Smooth muscle cell (in vitro differentiated cells): ENCODE results near the gene ZNF678. TPM values are rescaled to one million over a fixed set of nuclear protein-coding genes. Genes with fewer than 3 reads are reported as not detected.
"Not testable (repeated sequence)": the region's sequence is repeated elsewhere in the genome, so short reads cannot be mapped to it uniquely, and the experiment has no call there.

Experiments used
- DNase-seq: peaks from one replicate; lab custom pipeline; 2025; ENCODE audit not compliant: unreplicated experiment; lab: John Stamatoyannopoulos, UW
- H2AFZ ChIP-seq: fragments of 200-600 bp; sonication (generic); 2 replicates; pipeline ENCODE4 v1.6.0; 2016; ENCODE audit warnings: antibody characterized with exemption, low read depth, mild to moderate bottlenecking
- H3F3A ChIP-seq: fragments of 200-600 bp; sonication (generic); 2 replicates; pipeline ENCODE4 v1.6.0; 2017; ENCODE audit warnings: antibody characterized with exemption, low read depth
- H3K27ac ChIP-seq: fragments of 200-600 bp; sonication (generic); 2 replicates; pipeline ENCODE4 v1.5.1; 2016; ENCODE audit warnings: low read depth, mild to moderate bottlenecking
- H3K27me3 ChIP-seq: fragments of 200-600 bp; sonication (generic); 2 replicates; pipeline ENCODE4 v1.6.1; 2016; ENCODE audit warnings: low read depth, mild to moderate bottlenecking
- H3K36me3 ChIP-seq: fragments of 200-600 bp; sonication (generic); 2 replicates; pipeline ENCODE4 v1.5.1; 2016; ENCODE audit warnings: low read depth
- H3K4me1 ChIP-seq: fragments of 200-600 bp; sonication (generic); 2 replicates; pipeline ENCODE4 v1.5.1; 2016; ENCODE audit warnings: low read depth
- H3K4me2 ChIP-seq: fragments of 200-600 bp; sonication (generic); 2 replicates; pipeline ENCODE4 v1.6.0; 2016; ENCODE audit warnings: mild to moderate bottlenecking
- H3K4me3 ChIP-seq: fragments of 200-600 bp; sonication (generic); 2 replicates; pipeline ENCODE4 v1.5.1; 2016; ENCODE audit warnings: mild to moderate bottlenecking
- H3K79me2 ChIP-seq: fragments of 200-600 bp; sonication (generic); 2 replicates; pipeline ENCODE4 v1.6.0; 2016; ENCODE audit warnings: low read depth, mild to moderate bottlenecking
- H3K9ac ChIP-seq: fragments of 200-600 bp; sonication (generic); 2 replicates; pipeline ENCODE4 v1.6.0; 2016; ENCODE audit warnings: low read depth
- H3K9me3 ChIP-seq: fragments of 200-600 bp; sonication (generic); replicated peaks from 2 replicates; pipeline ENCODE4 v1.5.1; 2016; ENCODE audit warnings: low read depth
- H4K20me1 ChIP-seq: fragments of 200-600 bp; sonication (generic); 2 replicates; pipeline ENCODE4 v1.6.0; 2016; ENCODE audit warnings: low read depth
- CTCF ChIP-seq: fragments of 200-600 bp; sonication (generic); IDR thresholded peaks from 2 replicates; pipeline ENCODE4 v1.5.1; 2017; ENCODE audit warnings: borderline replicate concordance, mild to moderate bottlenecking, antibody characterized with exemption; ENCODE audit not compliant: insufficient read depth, poor library complexity, severe bottlenecking
- WGBS: methylation state at CpG from one replicate; pipeline ENCODE4 v1.1.7; 2016; ENCODE audit warnings: low lambda C conversion rate; 5-methylcytosine and 5-hydroxymethylcytosine counted together
- polyA plus RNA-seq: library from polyadenylated mRNA; unstranded; fragments of >200 nt; fragmentation: Nextera tagmentation; extraction: Ambion mirVana; gene quantifications from 2 replicates; pipeline ENCODE4 v1.2.1, GENCODE V29; 2016
- total RNA-seq: library from RNA; depleted of rRNA; stranded (reverse); fragments of >200 nt; gene quantifications from 2 replicates; pipeline ENCODE4 v1.2.3, GENCODE V29; 2014

Gene ZNF678
- total and polyA plus RNA-seq, 2 experiments from 2014 or later, result 2.1 to 8.7 TPM

GRCh38 chr1:227603327-227603726 is 40.0 kb downstream of the ZNF678 start:
- H3K27me3 ChIP-seq, result no peaks in the 10 kb centered on the region
- H3K4me3 ChIP-seq, result no peak overlapping the region
- H3K27ac ChIP-seq, result no peak overlapping the region
- H3K4me2 ChIP-seq, result no peak overlapping the region
- H4K20me1 ChIP-seq, result no peaks in the 10 kb centered on the region
- no peaks in the 10 kb centered on the region for H3K9me3 ChIP-seq
- H3F3A ChIP-seq, result no peaks in the 10 kb centered on the region
- no peak for TF ChIP-seq CTCF
- H3K36me3 ChIP-seq, result peaks cover 4% of the 10 kb centered on the region
- WGBS, result 100% methylated on average over 3 of the region's 3 CpGs
- H2AFZ ChIP-seq, result no peak overlapping the region
- H3K4me1 ChIP-seq, result no peaks in the 10 kb centered on the region
- peaks cover 23% of the 10 kb centered on the region for H3K79me2 ChIP-seq
- no peak for DNase-seq
- H3K9ac ChIP-seq, result no peak overlapping the region

GRCh38 chr1:227604446-227604845 is 41.1 kb downstream of the ZNF678 start:
- no peak overlapping the region for H3K4me2 ChIP-seq
- H3K9ac ChIP-seq, result no peak overlapping the region
- H3F3A ChIP-seq, result no peaks in the 10 kb centered on the region
- TF ChIP-seq CTCF, result no peak
- no peaks in the 10 kb centered on the region for H4K20me1 ChIP-seq
- peaks cover 2% of the 10 kb centered on the region for H3K9me3 ChIP-seq
- H3K27me3 ChIP-seq, result no peaks in the 10 kb centered on the region
- H3K79me2 ChIP-seq, result peaks cover 26% of the 10 kb centered on the region
- no peak overlapping the region for H3K4me3 ChIP-seq
- H3K27ac ChIP-seq, result no peak overlapping the region
- H2AFZ ChIP-seq, result no peak overlapping the region
- no peak for DNase-seq
- WGBS, result 61% methylated on average over 3 of the region's 3 CpGs
- peaks cover 4% of the 10 kb centered on the region for H3K36me3 ChIP-seq
- H3K4me1 ChIP-seq, result no peaks in the 10 kb centered on the region

DNA sequence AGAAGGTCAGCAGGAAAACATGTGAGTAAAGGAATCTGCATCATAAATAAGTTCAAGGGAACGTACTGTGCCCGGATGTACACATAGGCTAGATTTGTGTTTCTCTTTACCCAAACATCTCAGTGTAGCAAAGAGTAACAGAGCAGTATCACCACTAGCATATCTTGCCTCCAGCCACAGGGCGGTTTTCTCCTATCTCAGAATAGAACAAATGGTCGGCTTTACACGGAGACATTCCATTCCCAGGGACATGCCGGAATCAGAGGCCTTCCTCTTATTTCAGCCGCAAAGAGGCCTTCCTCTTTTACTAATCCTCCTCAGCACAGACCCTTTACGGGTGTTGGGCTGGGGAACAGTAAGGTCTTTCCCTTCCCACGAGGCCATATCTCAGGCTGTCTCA is 42.9 kb downstream of the ZNF678 start:
- WGBS, result 65% methylated on average over 9 of the region's 9 CpGs
- not testable (repeated sequence) for H3K9ac ChIP-seq, H2AFZ ChIP-seq, H3K27me3 ChIP-seq, H3K4me1 ChIP-seq, H3K9me3 ChIP-seq, H3K27ac ChIP-seq, H3F3A ChIP-seq, DNase-seq, H3K36me3 ChIP-seq, H4K20me1 ChIP-seq, H3K4me3 ChIP-seq
- H3K4me2 ChIP-seq, result peak overlapping the region; percentile 21
- H3K79me2 ChIP-seq, result peaks cover 17% of the 10 kb centered on the region

GRCh38 chr1:227607336-227607898 is 44.1 kb downstream of the ZNF678 start:
- no peak for TF ChIP-seq CTCF
- DNase-seq, result no peak
- H3K36me3 ChIP-seq, result peaks cover 4% of the 10 kb centered on the region
- WGBS, result 97% methylated on average over 3 of the region's 3 CpGs
- no peaks in the 10 kb centered on the region for H3F3A ChIP-seq
- no peak overlapping the region for H3K27ac ChIP-seq
- no peaks in the 10 kb centered on the region for H3K27me3 ChIP-seq
- H3K9ac ChIP-seq, result no peak overlapping the region
- no peak overlapping the region for H3K4me3 ChIP-seq
- H2AFZ ChIP-seq, result no peak overlapping the region
- no peak overlapping the region for H3K4me2 ChIP-seq
- peaks cover 15% of the 10 kb centered on the region for H3K79me2 ChIP-seq
- H4K20me1 ChIP-seq, result no peaks in the 10 kb centered on the region
- no peaks in the 10 kb centered on the region for H3K4me1 ChIP-seq
- H3K9me3 ChIP-seq, result peaks cover 3% of the 10 kb centered on the region
